Loucy (cell line): ENCODE measurements around the gene WFDC12.

Source experiments
- H2AFZ ChIP-seq: fragments of 200-600 bp; sonication (generic); 2 replicates; pipeline ENCODE4 v1.6.0; 2016; ENCODE audit warnings: antibody characterized with exemption, mild to moderate bottlenecking, low read length, moderate library complexity
- H3F3A ChIP-seq: fragments of 200-600 bp; 2 replicates; pipeline ENCODE4 v1.6.0; 2016; ENCODE audit warnings: antibody characterized with exemption, low read depth, mild to moderate bottlenecking
- H3K27me3 ChIP-seq: fragments of 200-600 bp; sonication (generic); 2 replicates; pipeline ENCODE4 v1.6.1; 2014; ENCODE audit warnings: low read length, mild to moderate bottlenecking; ENCODE audit not compliant: insufficient read depth, poor library complexity, severe bottlenecking
- H3K36me3 ChIP-seq: fragments of 200-600 bp; sonication (generic); 2 replicates; pipeline ENCODE4 v1.6.1; 2016; ENCODE audit warnings: low read length; ENCODE audit not compliant: insufficient read depth
- H3K4me1 ChIP-seq: fragments of 200-600 bp; sonication (generic); 2 replicates; pipeline ENCODE4 v1.5.1; 2014; ENCODE audit warnings: low read length, mild to moderate bottlenecking; ENCODE audit not compliant: insufficient read depth, poor library complexity, severe bottlenecking
- H3K4me2 ChIP-seq: fragments of 200-600 bp; sonication (generic); 2 replicates; pipeline ENCODE4 v1.6.0; 2014; ENCODE audit warnings: antibody characterized with exemption, low read length, low read depth, mild to moderate bottlenecking; ENCODE audit not compliant: poor library complexity, severe bottlenecking
- H3K4me3 ChIP-seq: fragments of 200-600 bp; sonication (generic); 2 replicates; pipeline ENCODE4 v1.5.1; 2014; ENCODE audit warnings: low read length, mild to moderate bottlenecking, mixed read lengths; ENCODE audit not compliant: poor library complexity, severe bottlenecking
- H3K79me2 ChIP-seq: fragments of 200-600 bp; sonication (generic); 2 replicates; pipeline ENCODE4 v1.6.1; 2014; ENCODE audit warnings: low read length; ENCODE audit not compliant: insufficient read depth
- H3K9ac ChIP-seq: fragments of 200-600 bp; sonication (generic); 2 replicates; pipeline ENCODE4 v1.6.0; 2014; ENCODE audit warnings: mild to moderate bottlenecking, low read depth, low read length, moderate library complexity; ENCODE audit not compliant: poor library complexity, severe bottlenecking
- H3K9me2 ChIP-seq: fragments of 200-600 bp; sonication (generic); replicated peaks from 2 replicates; pipeline ENCODE4 v1.6.1; 2016; ENCODE audit warnings: low read depth, low read length, mixed read lengths
- H3K9me3 ChIP-seq: fragments of 200-600 bp; sonication (generic); 2 replicates; pipeline ENCODE4 v1.6.1; 2014; ENCODE audit warnings: mild to moderate bottlenecking, antibody characterized with exemption, low read length, low read depth; ENCODE audit not compliant: insufficient read depth
- H4K20me1 ChIP-seq: fragments of 200-600 bp; sonication (generic); 2 replicates; pipeline ENCODE4 v1.6.0; 2014; ENCODE audit warnings: antibody characterized with exemption, low read length, mild to moderate bottlenecking; ENCODE audit not compliant: insufficient read depth, poor library complexity, severe bottlenecking
- CTCF ChIP-seq: fragments of 200-600 bp; sonication (generic); conservative IDR thresholded peaks from 2 replicates; pipeline ENCODE4 v1.5.1; 2014; ENCODE audit warnings: mild to moderate bottlenecking, antibody characterized with exemption, low read length
- EZH2phosphoT487 ChIP-seq: fragments of 200-600 bp; IDR thresholded peaks from 2 replicates; pipeline ENCODE4 v1.6.1; 2018; ENCODE audit warnings: antibody characterized with exemption, mild to moderate bottlenecking, moderate library complexity, borderline replicate concordance

WFDC12 gene

GRCh38 chr20:45092898-45093297, 31.4 kb downstream of the WFDC12 start:
- H3F3A ChIP-seq: no peaks in the 10 kb centered on the region
- no peaks in the 10 kb centered on the region for H3K36me3 ChIP-seq
- TF ChIP-seq CTCF (no peak), EZH2phosphoT487 (no peak)
- H3K27me3 ChIP-seq: no peaks in the 10 kb centered on the region
- H3K4me1 ChIP-seq: peaks cover 16% of the 10 kb centered on the region
- H3K9me2 ChIP-seq: no peaks in the 10 kb centered on the region
- H4K20me1 ChIP-seq: no peaks in the 10 kb centered on the region
- no peak overlapping the region for H3K4me2 ChIP-seq
- no peak overlapping the region for H3K9ac ChIP-seq
- H3K79me2 ChIP-seq: no peaks in the 10 kb centered on the region
- no peaks in the 10 kb centered on the region for H3K9me3 ChIP-seq
- H3K4me3 ChIP-seq: no peak overlapping the region
- no peak overlapping the region for H2AFZ ChIP-seq

GRCh38 chr20:45091366-45091765, 32.9 kb downstream of the WFDC12 start:
- H3K4me2 ChIP-seq: no peak overlapping the region

GRCh38 chr20:45090481-45090880, 33.8 kb downstream of the WFDC12 start:
- Histone ChIP-seq H3K4me3 (no peak overlapping the region), H3K9me3 (no peaks in the 10 kb centered on the region), H3K36me3 (no peaks in the 10 kb centered on the region), H3K4me2 (no peak overlapping the region), H3F3A (no peaks in the 10 kb centered on the region), H3K9me2 (no peaks in the 10 kb centered on the region), H3K79me2 (no peaks in the 10 kb centered on the region), H3K4me1 (peaks cover 29% of the 10 kb centered on the region), H3K9ac (no peak overlapping the region), H2AFZ (no peak overlapping the region), H4K20me1 (no peaks in the 10 kb centered on the region), H3K27me3 (no peaks in the 10 kb centered on the region)
- TF ChIP-seq CTCF: no peak
- TF ChIP-seq EZH2phosphoT487: no peak

More at GRCh38 chr20:45091366-45091765, 32.9 kb downstream of the WFDC12 start:
- Histone ChIP-seq H4K20me1 (no peaks in the 10 kb centered on the region), H3K79me2 (no peaks in the 10 kb centered on the region), H3K27me3 (no peaks in the 10 kb centered on the region), H3K9me3 (no peaks in the 10 kb centered on the region), H3K4me1 (peaks cover 25% of the 10 kb centered on the region), H3K4me3 (no peak overlapping the region), H2AFZ (no peak overlapping the region), H3F3A (no peaks in the 10 kb centered on the region), H3K9me2 (no peaks in the 10 kb centered on the region), H3K9ac (no peak overlapping the region), H3K36me3 (no peaks in the 10 kb centered on the region)
- TF ChIP-seq EZH2phosphoT487 (no peak), CTCF (no peak)
